GM19324 (cell line): ENCODE data around the gene OMA1.
"Not testable (repeated sequence)": the region's sequence is repeated elsewhere in the genome, so short reads cannot be mapped to it uniquely, and the experiment has no call there.

Experiments used
- ATAC-seq: cut with Tn5 transposase; IDR thresholded peaks from one replicate; pipeline ENCODE4 v1.9.1; 2021; ENCODE audit warnings: mild to moderate bottlenecking, moderate library complexity; ENCODE audit not compliant: unreplicated experiment, low FRiP score

OMA1 gene

DNA sequence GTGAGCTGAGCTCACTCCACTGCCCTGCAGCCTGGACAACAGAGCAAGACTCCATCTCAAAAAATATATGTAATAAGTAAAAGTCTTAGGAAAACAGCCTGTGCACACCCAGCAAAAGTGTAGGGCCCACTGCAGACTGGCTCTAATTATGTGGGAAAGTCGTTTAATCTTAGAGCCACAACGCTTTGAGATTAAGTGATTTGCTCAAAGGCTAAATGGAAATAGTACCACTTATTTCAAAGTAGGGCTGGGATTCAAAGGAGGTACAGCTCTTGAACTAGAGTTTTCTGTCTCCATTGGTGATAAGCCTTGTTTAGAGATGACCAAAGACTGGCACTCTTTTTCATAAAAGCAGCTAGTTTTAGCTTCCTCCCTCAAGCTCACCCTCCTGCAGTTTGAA is 28.3 kb upstream of the OMA1 start:
- ATAC-seq: no peak

DNA sequence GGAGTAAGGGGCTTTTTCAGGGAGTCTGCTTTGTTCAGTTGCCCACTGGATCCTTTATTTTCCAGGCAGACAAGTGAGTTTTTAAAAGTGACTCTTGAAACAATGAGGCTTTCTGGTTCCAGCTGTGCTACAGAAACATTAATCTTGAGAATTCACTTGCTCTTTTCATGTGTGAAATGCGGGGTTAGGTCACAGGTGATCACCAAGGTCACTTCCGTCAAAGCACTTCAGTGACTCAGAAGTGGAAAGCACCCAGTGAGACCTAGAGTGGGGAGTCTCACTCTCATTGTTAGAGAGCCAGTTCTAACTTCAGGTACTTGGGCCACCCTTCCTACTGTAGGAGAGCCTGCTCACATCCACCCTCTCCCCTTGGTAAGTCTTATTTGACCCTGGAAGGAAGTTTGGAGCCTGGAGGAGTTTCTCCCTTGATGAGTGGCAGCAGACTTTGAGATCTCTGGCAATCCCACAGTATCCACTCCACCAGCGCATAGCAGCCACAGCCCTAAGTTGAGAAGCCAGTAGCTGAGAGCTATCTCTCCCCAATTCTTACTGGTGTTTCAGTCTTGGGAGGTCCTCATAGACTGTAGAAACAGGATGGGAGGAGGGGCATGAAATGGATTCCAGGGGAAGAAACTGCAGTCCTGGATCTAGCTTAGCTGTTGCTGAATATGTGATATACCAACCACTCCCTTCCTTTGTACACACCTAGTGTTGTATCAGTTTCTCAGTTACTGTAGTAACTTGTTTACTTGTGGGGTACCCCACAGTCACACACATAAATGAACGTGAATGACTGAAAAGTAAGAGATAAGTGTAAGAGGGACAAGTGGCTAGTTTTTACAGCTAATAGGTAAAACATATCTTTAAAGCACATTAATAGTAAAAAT is 27.4 kb upstream of the OMA1 start:
- ATAC-seq: peak; percentile 93

DNA sequence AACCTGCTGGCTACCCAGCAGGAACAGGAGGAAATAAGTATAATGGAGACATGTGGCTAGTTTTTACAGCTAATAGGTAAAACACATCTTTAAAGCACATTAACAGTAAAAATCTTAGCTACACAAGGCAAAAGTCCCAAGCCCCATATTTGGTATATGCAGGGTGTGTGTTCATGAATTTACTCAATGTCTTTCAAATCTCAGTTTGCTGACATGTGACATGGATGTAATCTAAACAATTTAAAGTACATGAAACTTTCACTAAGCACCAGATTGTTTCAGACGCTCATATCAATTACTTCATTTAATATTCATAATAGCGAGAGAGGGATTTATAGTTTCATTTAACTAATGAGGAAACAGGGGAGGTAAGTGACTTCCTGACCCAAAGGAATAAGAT is 26.6 kb upstream of the OMA1 start:
- no peak for ATAC-seq

DNA sequence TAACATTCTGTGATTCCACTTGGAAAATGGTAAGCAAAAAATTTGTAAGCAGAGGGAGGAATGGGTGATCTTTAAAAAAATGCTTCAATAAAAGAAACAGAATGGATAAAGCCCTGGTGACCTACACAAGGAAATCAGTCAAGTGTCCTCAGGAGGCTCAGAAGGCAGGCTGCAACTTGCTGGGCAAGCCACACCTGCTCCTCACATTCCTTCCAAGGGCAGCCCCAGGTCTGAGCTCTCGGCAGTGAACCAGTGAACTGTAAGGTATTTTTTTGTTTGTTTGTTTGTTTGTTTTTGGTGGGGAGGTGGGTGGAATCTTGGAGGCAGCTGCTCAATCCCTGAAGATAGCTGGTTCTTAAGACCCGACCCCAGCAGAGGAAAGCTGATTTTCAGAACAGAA is 26.2 kb upstream of the OMA1 start:
- no peak for ATAC-seq

DNA sequence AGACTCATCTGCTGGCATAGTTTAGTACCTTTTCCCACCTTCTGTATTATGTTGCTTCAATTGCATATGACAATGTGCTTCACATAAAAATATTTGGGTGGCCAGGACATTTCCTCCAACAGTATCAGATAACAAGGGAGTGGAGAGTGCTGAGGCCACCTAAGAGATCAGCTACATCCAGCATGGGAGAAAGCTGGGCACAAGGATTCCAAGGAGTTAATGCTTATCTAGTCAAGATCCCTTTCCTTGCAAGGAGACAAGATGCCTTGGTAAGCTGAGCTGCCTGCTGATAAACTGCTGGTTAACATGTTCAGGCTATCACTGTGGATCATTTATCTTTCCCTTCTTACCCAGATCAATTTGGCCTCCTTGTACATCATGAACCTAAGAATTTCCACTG is 25.1 kb upstream of the OMA1 start:
- ATAC-seq: no peak

DNA sequence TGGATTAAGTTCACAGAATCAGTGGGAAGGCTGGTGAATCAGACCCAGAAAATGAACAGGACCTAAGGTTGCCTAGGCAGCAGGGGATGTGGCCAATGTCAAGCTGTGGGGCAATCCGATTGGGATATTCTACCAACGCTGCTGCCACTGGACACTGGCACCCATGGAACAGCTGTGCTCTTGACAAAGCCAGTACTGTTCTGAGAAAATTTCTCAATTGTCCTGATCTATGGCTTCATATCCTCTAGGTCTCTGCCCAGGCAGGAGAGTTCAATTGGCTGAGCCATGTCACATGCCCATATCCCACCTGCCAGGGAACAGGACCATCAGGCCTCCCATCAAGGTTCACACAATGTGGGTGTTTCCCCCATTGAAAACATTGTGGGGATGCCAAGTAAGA is 24.3 kb upstream of the OMA1 start:
- ATAC-seq: no peak

DNA sequence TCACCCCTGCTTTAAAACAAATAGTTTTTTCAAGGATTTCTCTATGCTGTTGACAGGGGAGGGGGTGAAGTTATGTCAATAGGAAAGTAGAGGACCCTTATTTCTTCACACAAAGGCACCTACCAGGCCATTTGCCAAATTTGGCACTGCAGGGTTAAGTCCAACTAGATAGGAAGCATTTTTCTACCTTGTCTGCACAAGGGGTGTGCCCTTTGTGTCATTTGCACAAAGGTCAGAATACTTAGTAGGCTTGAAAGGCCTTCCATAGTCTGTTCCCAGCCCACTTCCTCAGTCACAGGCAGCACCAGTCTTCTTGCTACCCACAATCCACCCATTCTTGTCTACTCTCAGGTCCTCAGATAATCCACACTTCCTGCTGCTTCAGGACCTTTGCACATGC is 23.6 kb upstream of the OMA1 start:
- ATAC-seq: no peak

DNA sequence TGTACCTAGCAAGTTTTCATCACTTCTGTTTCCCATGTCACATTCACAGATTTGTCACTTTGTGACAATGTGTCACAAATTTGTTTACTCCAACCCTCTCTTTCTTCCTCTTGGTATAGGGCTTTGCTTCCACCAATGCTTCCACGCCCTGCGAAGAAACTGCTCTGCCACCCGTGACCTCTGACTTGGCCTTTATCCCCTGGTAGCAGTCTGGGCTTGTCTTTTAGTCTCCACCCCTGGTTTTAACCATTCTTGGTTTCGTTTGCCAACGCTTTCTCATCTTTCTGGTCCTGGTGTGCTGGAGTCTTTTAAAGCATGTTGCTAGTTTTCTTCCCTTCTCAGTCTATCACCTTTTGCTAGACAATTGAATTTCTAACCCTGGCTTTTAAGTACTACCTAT is 22.4 kb upstream of the OMA1 start:
- ATAC-seq: no peak

DNA sequence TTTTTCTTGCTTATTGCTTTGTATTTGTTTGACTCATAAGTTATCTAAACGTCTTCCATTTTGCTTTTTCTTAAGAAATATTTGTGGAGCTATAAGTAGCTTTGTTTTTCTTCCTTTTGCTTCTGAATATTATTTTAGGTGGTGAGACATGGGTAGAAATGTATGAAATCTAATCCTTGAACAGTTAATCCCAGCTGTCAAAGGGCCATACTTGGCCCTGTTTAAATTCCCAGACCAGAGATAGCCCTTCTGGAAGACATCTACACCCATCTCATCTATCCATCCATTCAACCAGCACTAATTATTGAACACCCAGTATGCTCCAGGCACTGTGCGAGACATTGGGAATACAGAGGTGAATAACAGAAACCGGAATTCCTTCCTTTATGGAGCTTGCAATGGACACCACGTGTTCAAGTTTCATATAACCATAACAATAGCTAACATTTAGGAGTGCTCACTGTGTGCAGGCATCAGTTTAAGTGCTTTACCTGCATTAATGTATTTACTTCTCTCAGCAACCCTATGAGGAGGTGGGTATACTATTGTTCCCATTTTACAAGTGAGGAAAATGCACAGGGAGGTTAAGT is 21.8 kb upstream of the OMA1 start:
- no peak for ATAC-seq

DNA sequence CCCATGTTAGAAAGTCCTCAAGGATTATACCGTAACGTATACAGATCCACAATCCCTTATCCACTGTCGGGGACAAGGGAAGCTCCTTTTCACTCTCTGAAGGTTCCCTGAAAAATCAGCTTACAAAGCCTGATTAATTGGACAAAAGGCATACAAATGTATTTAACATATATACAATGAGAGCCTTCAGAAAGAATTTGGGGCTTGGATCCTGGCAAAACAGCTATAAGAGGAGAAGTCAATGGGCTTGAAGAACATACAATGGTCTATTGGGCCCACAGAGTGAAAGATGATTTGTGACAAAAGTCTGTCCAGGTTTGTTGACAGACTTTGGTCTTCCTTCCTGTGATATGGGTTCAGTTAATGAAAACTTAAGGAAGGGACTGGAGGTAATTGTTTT is 19.8 kb upstream of the OMA1 start:
- no peak for ATAC-seq

DNA sequence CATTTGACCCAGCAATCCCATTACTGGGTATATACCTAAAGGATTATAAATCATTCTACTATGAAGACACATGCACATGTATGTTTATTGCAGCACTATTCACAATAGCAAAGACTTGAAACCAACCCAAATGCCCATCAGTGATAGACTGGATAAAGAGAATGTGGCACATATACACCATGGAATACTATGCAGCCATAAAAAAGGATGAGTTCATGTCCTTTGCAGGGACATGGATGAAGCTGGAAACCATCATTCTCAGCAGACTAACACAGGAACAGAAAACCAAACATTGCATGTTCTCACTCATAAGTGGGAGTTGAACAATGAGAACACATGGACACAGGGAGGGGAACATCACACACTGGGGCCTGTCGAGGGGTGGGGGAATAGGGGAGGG is 17.2 kb upstream of the OMA1 start:
- not testable (repeated sequence) for ATAC-seq

DNA sequence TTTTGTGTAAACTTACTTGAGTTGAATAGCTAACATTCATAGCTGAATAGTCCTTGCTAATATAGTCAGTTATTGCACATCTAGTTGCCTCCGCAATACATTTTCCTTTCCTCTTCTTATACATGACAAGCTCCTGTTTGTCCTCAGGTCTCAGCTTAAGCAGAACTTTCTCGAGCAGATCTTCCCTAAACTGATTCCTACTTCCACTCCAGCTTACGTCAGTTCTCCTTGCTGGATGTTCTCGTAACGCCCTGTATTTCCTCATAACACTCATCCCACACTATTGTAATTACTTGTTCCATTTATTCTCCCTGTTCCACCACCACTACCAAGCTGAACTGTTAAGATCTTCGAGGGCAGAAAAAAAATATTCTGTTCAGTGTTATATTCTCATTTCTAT is 15.1 kb upstream of the OMA1 start:
- ATAC-seq: no peak

DNA sequence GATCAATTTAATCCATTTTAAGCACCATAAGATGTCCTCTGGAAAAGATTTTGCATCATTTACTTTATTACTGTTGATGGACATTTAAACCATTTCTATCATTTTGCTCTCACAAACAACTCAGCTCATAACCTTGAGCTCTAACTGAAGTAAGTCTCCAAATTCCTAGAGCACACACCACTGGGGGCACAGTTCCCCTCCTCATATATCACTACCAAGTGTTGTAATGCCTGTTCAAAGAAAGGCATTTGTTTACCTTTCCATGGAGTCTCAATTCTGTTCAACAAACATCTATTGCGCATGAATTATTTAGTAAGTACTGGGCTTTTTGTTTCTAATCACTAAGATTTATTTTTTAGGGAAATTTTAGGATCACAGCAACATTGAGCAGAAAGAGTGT is 8.9 kb upstream of the OMA1 start:
- ATAC-seq: no peak

DNA sequence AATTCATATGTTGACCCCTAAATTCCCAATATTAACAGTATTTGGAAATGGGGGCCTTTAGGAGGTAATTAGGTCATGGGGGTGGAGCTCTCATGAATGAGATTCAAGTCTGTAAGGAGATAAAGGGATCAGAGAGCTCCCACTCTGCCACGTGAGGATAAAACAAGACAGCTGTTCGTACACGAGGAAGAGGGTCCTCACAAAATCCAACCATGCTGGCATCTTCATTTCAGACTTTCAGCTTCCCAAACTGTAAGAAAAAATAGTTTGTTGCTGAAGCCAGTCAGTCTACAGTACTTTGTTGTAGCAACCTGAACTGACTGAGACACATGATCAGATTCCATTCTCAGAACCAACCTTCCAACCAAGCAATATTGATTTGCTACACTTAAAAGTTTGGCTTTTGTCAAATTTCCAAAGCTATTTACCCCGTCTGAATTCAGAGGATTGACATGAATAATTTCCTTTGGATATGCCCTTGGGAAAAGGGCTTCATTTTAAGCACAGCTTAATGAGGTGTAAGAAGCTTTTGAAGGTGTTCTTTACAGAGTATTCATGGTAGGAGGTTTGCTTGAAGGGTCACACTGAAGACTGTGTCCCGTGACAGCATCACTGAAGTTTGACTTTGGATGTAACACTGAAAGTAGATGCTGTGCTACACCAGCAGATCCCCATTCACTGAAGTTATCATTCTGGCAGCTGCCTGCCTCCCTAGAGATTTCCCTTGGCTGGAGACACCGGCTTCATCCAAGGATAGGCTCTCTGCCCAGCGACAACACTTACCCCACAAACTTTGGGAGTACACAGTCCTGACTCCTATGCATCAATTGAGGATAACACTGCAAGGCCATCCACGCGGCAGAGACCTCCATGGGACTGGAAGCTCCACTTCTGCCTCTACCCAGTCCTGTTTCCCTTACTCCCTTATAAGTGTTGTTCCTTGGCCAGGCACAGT is 4.9 kb upstream of the OMA1 start:
- no peak for ATAC-seq

DNA sequence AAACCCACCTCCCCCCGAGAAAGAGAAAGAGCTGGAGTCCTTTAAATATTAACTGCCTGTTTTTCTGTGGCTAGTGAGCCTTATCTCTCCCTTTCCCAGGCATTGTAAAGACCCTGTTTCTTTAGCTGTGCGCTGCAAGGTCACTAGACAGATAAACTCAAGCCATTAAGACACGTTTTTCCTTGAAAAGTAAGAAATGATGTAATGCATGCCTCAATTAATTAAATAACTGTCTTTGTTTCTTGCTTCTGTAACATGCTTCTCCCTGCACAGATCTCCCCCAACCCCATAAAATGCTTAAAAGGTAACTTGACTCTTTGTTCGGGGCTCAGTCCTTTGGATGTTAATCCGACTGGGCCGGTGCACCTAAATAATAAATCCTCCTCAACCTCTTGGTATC is 2.8 kb upstream of the OMA1 start:
- ATAC-seq: not testable (repeated sequence)

DNA sequence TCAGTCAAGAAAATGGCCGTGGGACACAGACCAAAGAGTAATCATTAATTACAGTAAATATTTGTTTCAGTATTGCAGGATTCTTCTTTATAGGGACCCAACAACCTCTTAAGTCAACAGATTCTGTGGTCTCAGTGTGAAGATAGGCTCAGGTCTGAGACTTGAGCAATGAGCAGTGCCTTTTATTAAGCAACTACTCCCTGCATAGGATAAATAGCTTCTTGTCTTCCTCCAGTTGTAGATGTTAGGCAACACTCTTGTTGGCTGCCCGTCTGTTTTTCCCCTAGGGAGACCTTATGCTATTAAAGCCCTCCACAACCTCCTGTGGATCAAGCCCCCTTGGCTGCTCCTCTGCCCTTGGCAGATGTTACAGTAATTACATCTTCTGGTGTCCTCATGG is 1.8 kb upstream of the OMA1 start:
- ATAC-seq: no peak

DNA sequence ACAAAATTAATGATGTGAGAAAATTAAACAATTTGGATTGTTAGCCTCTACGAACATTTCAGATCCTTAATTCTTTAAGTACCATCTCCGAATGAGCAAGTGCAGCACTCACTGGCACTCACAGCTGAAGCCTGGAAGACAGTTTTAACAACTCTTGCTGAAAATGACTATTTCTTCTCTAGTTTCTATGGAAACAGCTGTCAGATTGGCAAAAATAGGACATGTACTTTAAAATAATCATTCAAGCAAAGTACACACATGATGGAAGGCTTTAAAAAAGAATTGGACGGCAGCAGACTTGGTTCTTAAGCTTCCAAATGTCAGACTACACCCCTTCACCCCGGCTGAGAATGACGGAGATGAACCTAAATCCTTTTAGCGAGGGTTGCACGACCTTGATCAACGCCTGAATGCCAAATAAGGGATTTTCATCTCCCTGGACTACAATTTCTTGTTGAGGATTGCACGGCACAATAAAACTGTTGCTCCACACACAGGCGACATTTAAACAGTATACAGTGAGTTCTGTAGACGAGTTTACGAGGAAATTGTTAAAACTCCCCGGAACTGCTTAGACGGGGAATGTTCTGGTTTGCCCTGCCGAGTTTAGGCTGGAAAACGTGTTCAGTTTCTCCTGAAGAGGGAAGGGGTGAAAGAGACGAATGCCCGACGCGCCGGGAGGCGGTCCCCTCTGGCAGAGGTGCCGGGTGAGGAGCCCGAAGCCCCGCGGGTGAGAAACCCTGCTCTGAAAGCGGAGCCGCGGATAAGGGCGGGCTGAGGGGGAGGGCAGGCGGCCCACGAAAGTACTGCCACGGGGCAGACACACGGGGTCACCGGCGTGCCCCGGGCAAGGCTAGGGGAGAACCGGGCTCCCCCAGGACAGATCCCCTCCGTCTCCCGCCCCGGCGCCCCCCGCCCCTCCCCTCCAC is 671 bp downstream of the OMA1 start:
- ATAC-seq: peak; percentile 51

DNA sequence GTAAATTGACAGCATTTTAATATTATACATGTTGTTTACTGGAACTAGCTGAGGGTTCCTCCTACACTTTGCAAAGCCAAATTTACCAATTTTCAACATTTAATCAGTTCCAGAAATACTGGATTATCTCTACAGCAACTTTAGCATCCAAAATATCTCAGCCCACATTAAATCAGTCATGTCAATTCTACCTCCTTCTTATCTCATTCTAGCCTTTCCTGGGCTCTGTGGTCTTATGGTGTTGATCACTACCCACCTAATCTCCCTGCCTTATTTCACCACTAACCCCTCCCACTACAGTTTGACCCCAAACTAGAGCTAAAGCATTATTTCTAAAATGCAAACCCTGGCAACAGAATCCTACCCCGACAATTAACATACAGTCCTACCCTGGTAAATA is 3.3 kb downstream of the OMA1 start:
- ATAC-seq: no peak

DNA sequence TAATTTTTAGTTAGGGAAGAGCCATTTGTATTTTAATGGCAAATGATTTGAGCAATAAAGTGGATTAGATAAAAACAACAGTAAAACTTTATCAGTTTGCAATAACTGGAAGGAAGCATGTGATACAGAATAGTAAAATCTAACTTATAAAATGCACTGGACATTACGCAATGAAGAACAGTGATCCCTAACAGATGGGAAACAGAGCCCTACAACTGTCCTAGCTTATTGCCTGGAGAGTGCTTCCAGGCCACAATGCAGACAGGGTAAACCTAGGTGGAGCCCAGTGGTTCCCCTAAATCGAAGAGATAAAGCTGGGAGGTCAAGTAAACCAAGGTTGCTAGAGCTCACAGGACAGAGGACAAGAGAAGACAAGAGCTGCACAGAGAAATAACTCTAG is 7.0 kb downstream of the OMA1 start:
- no peak for ATAC-seq

DNA sequence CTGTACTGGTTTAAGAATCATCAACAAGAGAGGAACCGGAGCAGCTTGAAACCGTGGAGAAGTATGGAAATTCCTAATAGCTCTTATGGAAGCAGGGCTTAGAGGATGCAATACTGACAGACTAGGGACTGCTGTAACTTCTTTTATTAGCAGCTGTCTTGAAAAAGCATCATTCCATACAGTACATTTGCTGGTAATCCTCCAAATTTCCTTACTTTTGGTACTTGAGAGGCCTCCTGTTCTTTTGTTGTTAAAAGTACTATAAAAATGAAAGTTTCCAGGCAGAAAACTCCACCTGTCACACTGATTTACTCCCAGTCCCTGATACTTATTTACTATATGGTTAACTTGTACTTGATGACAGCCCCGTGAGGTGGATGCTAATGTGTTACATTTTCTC is 7.7 kb downstream of the OMA1 start:
- no peak for ATAC-seq
